ENCODE measurements around the gene BCL2L15.

Gene BCL2L15

GRCh38 chr1:113904674-113905434, 17.5 kb upstream of the BCL2L15 start, which contains the start of the genes AP4B1 and DCLRE1B:
Gene AP4B1, minus strand, starts transcription at chr1:113904799. Its CDS starts 82 bp downstream, at chr1:113904717.
Gene DCLRE1B, plus strand, starts transcription at chr1:113905326. Its CDS starts 261 bp downstream, at chr1:113905587.
- Histone ChIP-seq H3K27me3 (ENCODE audit: control insufficient read depth, insufficient read depth, low read length) (no peaks in the 10 kb centered on the region), H3K4me2 (ENCODE audit: low read length) (peak within 1 kb of the TSS; percentile 89), H3K9ac (ENCODE audit: low read depth, low read length) (peak within 1 kb of the TSS; percentile 94), H3K4me1 (ENCODE audit: control insufficient read depth, insufficient read depth, low read length) (peaks cover 10% of the 10 kb centered on the region), H3K4me3 (ENCODE audit: low read length) (peak within 1 kb of the TSS; percentile 80), H3K9me3 (replicated peaks; ENCODE audit: low read length) (no peaks in the 10 kb centered on the region), H3K36me3 (ENCODE audit: insufficient read depth, low read length) (peaks cover 13% of the 10 kb centered on the region)

DNA sequence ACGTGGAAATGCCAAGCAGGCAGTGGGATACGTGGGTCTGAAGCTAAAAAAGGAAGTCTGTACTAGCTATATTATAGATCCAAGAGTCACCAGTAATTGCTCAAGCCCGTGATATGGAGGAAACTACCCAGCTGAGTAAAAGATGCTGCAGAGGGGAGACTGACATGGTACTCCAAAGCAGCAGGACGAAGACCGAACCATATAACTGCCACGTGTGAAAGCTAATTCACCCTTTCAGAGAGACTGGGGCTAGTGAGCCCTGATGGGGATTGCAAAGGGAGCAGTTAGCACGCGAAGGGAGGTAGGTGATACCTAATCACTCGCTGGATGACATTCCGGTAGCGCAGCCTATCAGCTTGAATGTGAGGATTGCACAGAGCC, 16.9 kb upstream of the BCL2L15 start:
- Histone ChIP-seq H3K4me1 (ENCODE audit: control insufficient read depth, insufficient read depth, low read length) (peaks cover 12% of the 10 kb centered on the region), H3K36me3 (ENCODE audit: insufficient read depth, low read length) (peaks cover 16% of the 10 kb centered on the region), H3K4me3 (ENCODE audit: low read length) (peak overlapping the region; percentile 80), H3K9ac (ENCODE audit: low read depth, low read length) (peak overlapping the region; percentile 94), H3K4me2 (ENCODE audit: low read length) (peak overlapping the region; percentile 82), H3K9me3 (replicated peaks; ENCODE audit: low read length) (no peaks in the 10 kb centered on the region), H3K27me3 (ENCODE audit: control insufficient read depth, insufficient read depth, low read length) (no peaks in the 10 kb centered on the region)

DNA sequence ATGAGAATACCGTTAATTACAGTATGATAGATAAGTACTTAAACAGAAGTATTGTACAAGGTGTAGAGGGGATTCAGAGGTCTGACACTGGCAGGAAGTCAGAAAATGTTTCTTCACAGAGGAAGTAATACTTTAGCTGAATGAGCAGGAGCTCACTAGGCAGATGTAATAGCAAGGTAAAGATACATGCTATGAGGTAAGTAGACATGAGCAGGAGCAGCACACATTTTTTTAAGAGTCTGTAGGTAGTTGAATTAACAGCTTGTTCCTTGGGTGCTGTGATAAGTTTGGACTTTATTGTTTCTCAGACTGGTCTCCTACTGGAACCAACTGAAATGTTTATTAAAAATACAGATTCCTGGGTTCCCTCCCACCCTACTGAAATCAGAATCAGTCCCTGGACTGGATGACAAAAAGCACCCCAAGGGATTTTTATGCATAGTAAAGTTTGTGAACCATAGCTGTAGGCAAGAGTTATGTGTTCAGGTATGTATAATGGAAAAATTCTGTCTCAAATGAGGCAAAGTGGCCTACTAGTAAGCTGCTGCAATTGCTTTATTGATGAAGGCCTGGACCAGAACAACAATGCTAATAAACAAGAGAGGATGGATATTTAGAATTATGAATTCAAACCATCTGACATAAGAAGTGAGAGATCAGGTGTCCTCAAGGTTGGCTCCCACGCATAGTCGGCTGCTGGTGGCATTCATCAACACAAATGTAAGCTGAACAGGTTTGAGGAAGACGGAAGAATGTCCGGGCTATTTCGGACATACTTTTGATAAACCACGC, 16.3 kb upstream of the BCL2L15 start:
- no peaks in the 10 kb centered on the region for H3K9me3 ChIP-seq (replicated peaks; ENCODE audit: low read length)
- H3K4me2 ChIP-seq (ENCODE audit: low read length), result peak overlapping the region; percentile 82
- peak overlapping the region; percentile 94 for H3K9ac ChIP-seq (ENCODE audit: low read depth, low read length)
- peaks cover 13% of the 10 kb centered on the region for H3K4me1 ChIP-seq (ENCODE audit: control insufficient read depth, insufficient read depth, low read length)
- H3K27me3 ChIP-seq (ENCODE audit: control insufficient read depth, insufficient read depth, low read length), result no peaks in the 10 kb centered on the region
- peaks cover 16% of the 10 kb centered on the region for H3K36me3 ChIP-seq (ENCODE audit: insufficient read depth, low read length)
- H3K4me3 ChIP-seq (ENCODE audit: low read length), result peak overlapping the region; percentile 80

GRCh38 chr1:113901191-113901590, 13.8 kb upstream of the BCL2L15 start:
- no peak overlapping the region for H3K9ac ChIP-seq (ENCODE audit: low read depth, low read length)
- no peak overlapping the region for H3K4me2 ChIP-seq (ENCODE audit: low read length)
- no peak overlapping the region for H3K4me3 ChIP-seq (ENCODE audit: low read length)
- peaks cover 31% of the 10 kb centered on the region for H3K36me3 ChIP-seq (ENCODE audit: insufficient read depth, low read length)
- peaks cover 13% of the 10 kb centered on the region for H3K4me1 ChIP-seq (ENCODE audit: control insufficient read depth, insufficient read depth, low read length)
- H3K9me3 ChIP-seq (replicated peaks; ENCODE audit: low read length), result no peaks in the 10 kb centered on the region
- no peaks in the 10 kb centered on the region for H3K27me3 ChIP-seq (ENCODE audit: control insufficient read depth, insufficient read depth, low read length)

GRCh38 chr1:113899111-113899510, 11.7 kb upstream of the BCL2L15 start:
- no peaks in the 10 kb centered on the region for H3K9me3 ChIP-seq (replicated peaks; ENCODE audit: low read length)
- no peaks in the 10 kb centered on the region for H3K27me3 ChIP-seq (ENCODE audit: control insufficient read depth, insufficient read depth, low read length)
- H3K4me3 ChIP-seq (ENCODE audit: low read length), result no peak overlapping the region
- no peak overlapping the region for H3K4me2 ChIP-seq (ENCODE audit: low read length)
- H3K9ac ChIP-seq (ENCODE audit: low read depth, low read length), result no peak overlapping the region
- peaks cover 50% of the 10 kb centered on the region for H3K36me3 ChIP-seq (ENCODE audit: insufficient read depth, low read length)
- peaks cover 13% of the 10 kb centered on the region for H3K4me1 ChIP-seq (ENCODE audit: control insufficient read depth, insufficient read depth, low read length)

DNA sequence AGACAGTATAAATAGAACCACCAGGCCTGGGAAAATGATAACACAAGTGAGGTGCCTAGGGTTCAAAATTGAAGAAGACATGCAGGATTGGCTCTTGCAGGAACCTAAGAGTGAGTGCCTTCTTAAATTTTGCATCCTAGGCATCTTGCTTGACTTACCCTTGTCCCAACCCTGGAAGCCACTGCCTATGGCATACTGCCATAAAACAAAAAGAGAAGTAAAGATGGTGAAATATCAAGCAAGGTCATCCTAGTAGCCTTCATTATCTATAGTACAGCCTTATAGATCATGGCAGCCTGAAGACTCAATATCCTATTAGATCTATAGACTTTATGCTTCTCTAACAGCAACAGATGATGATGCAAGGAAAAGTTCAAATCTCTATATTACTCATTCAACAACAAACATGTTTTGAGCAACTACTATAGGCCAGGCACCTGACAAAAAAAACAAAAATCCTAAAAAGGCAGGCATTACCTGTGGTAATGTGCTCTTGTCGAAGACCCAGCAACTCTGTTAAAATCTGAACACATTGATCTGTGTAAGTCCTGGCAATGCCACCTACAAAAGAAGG, 10.9 kb upstream of the BCL2L15 start:
- Histone ChIP-seq H3K4me1 (ENCODE audit: control insufficient read depth, insufficient read depth, low read length) (peaks cover 6% of the 10 kb centered on the region), H3K27me3 (ENCODE audit: control insufficient read depth, insufficient read depth, low read length) (no peaks in the 10 kb centered on the region), H3K9ac (ENCODE audit: low read depth, low read length) (no peak overlapping the region), H3K4me3 (ENCODE audit: low read length) (no peak overlapping the region), H3K36me3 (ENCODE audit: insufficient read depth, low read length) (peaks cover 50% of the 10 kb centered on the region), H3K9me3 (replicated peaks; ENCODE audit: low read length) (no peaks in the 10 kb centered on the region), H3K4me2 (ENCODE audit: low read length) (no peak overlapping the region)

GRCh38 chr1:113895961-113896360, 8.6 kb upstream of the BCL2L15 start:
- Histone ChIP-seq H3K9ac (ENCODE audit: low read depth, low read length) (no peak overlapping the region), H3K4me1 (ENCODE audit: control insufficient read depth, insufficient read depth, low read length) (peaks cover 3% of the 10 kb centered on the region), H3K4me2 (ENCODE audit: low read length) (no peak overlapping the region), H3K27me3 (ENCODE audit: control insufficient read depth, insufficient read depth, low read length) (no peaks in the 10 kb centered on the region), H3K9me3 (replicated peaks; ENCODE audit: low read length) (no peaks in the 10 kb centered on the region), H3K4me3 (ENCODE audit: low read length) (no peak overlapping the region), H3K36me3 (ENCODE audit: insufficient read depth, low read length) (peaks cover 45% of the 10 kb centered on the region)

DNA sequence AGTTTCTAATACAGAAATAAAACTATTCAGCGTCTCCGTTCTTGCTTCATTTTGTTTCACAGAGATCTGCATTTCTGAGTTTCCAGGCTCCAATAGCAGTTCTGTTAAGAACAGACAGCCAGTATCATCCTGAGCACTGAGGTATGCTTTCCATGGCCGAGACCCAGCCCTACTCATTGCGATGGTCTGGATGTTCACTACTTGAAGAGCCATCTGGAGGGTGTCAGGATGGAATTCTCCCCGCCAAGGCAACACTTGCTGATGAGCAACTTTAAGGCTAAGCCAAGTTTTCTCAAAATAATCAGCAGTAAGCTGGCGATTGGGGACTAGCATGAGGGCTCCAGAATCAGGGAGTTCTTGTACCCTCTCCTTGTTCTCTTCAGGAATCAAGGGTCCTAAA, 7.7 kb upstream of the BCL2L15 start:
- Histone ChIP-seq H3K27me3 (ENCODE audit: control insufficient read depth, insufficient read depth, low read length) (no peaks in the 10 kb centered on the region), H3K4me1 (ENCODE audit: control insufficient read depth, insufficient read depth, low read length) (peaks cover 3% of the 10 kb centered on the region), H3K4me2 (ENCODE audit: low read length) (no peak overlapping the region), H3K36me3 (ENCODE audit: insufficient read depth, low read length) (peaks cover 40% of the 10 kb centered on the region), H3K9ac (ENCODE audit: low read depth, low read length) (no peak overlapping the region), H3K9me3 (replicated peaks; ENCODE audit: low read length) (no peaks in the 10 kb centered on the region), H3K4me3 (ENCODE audit: low read length) (no peak overlapping the region)

DNA sequence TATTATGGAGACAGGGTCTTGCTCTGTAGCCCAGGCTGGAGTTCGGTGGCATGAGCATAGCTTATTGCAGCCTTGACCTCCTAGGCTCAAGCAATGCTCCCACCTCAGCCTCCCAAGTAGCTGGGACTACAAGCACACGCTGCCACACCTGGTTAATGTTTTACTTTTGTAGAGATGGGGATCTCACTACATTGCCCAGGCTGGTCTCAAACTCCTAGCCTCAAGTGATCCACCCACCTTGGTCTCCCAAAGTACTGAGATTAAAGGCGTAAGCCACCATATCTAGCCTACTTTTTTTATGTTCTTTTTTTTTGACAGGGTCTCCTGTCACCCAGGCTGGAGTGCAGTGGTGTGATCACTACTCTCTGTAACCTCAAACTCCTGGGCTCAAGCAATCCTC, 5.9 kb upstream of the BCL2L15 start:
- H3K9me3 ChIP-seq (replicated peaks; ENCODE audit: low read length), result no peaks in the 10 kb centered on the region

DNA sequence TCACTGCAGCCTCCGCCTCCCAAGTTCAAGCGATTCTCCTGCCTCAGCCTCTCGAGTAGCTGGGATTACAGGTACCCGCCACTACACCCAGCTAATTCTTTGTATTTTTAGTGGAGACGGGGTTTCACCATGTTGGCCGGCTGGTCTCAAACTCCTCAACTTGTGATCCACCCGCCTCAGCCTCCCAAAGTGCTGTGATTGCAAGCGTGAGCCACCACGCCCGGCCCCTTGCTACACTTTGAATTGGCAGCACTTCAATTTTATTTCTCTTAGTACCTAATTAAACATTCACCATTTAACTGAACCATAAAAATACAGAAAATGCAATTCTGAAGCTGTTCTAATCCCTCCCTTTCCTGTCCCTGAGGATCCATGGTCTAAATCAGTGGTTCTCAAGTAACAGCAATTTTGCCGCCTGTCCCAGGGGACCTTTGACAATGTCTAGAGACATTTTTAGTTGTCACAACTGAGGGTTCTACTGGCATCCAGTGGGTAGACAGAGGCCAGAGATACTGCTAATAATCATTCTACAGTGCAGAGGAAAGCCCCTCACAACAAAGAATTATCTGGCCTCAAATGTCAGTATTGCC, 4.3 kb upstream of the BCL2L15 start:
- Histone ChIP-seq H3K4me3 (ENCODE audit: low read length) (no peak overlapping the region), H3K9me3 (replicated peaks; ENCODE audit: low read length) (no peaks in the 10 kb centered on the region), H3K4me1 (ENCODE audit: control insufficient read depth, insufficient read depth, low read length) (no peaks in the 10 kb centered on the region), H3K9ac (ENCODE audit: low read depth, low read length) (no peak overlapping the region), H3K27me3 (ENCODE audit: control insufficient read depth, insufficient read depth, low read length) (no peaks in the 10 kb centered on the region), H3K4me2 (ENCODE audit: low read length) (no peak overlapping the region), H3K36me3 (ENCODE audit: insufficient read depth, low read length) (peaks cover 24% of the 10 kb centered on the region)

More for the DNA sequence above, 5.9 kb upstream of the BCL2L15 start:
- Histone ChIP-seq H3K4me2 (ENCODE audit: low read length) (no peak overlapping the region), H3K9ac (ENCODE audit: low read depth, low read length) (no peak overlapping the region), H3K27me3 (ENCODE audit: control insufficient read depth, insufficient read depth, low read length) (no peaks in the 10 kb centered on the region), H3K36me3 (ENCODE audit: insufficient read depth, low read length) (peaks cover 31% of the 10 kb centered on the region), H3K4me1 (ENCODE audit: control insufficient read depth, insufficient read depth, low read length) (no peaks in the 10 kb centered on the region), H3K4me3 (ENCODE audit: low read length) (no peak overlapping the region)

DNA sequence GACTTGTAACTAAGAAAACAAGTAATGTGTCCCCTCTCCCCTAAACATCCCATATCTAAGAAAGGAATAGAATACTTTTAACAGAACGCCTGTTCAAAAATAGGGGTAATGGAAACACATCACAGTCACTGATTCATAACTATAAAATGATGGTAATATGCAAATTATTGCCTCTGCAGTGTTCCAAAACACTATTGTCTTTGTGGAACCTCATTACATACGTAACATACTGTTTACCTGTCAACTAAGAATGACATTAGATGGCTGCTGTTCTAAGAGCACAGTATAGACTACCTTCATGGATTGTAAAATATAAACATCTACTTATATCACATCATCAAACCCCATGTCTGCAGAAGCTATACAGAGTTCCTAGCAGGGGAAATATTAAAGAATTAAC, 3.4 kb upstream of the BCL2L15 start:
- no peak overlapping the region for H3K9ac ChIP-seq (ENCODE audit: low read depth, low read length)
- H3K27me3 ChIP-seq (ENCODE audit: control insufficient read depth, insufficient read depth, low read length), result no peaks in the 10 kb centered on the region
- peaks cover 15% of the 10 kb centered on the region for H3K36me3 ChIP-seq (ENCODE audit: insufficient read depth, low read length)
- H3K4me1 ChIP-seq (ENCODE audit: control insufficient read depth, insufficient read depth, low read length), result no peaks in the 10 kb centered on the region
- no peaks in the 10 kb centered on the region for H3K9me3 ChIP-seq (replicated peaks; ENCODE audit: low read length)
- H3K4me2 ChIP-seq (ENCODE audit: low read length), result no peak overlapping the region
- no peak overlapping the region for H3K4me3 ChIP-seq (ENCODE audit: low read length)
